BJ (cell line): Measurements from ENCODE around the gene MYO1A. TPM values are rescaled to one million over a fixed set of nuclear protein-coding genes. Genes with fewer than 3 reads are reported as not detected.

Experiments used
- CTCF ChIA-PET: fragments of 350-600 bp; formaldehyde crosslinking; extraction: SDS; loops from one replicate; lab custom pipeline; 2021; ENCODE audit warnings: antibody characterized with exemption, inconsistent platforms; lab: Yijun Ruan, JAX
- POLR2A ChIA-PET: fragments of 300-600 bp; sonication (Branson Sonifier 250); formaldehyde crosslinking; extraction: SDS; loops from one replicate; lab custom pipeline; 2021; ENCODE audit warnings: antibody characterized with exemption; lab: Charles Lee
- DNase-seq: peaks from one replicate; pipeline ENCODE4 v3.0.0-alpha.2; 2011; ENCODE audit warnings: low read depth
- H3K27me3 ChIP-seq: 2 replicates; pipeline ENCODE4 v1.6.0; 2011; ENCODE audit warnings: low read length; ENCODE audit not compliant: control insufficient read depth, insufficient read depth
- H3K36me3 ChIP-seq: 2 replicates; pipeline ENCODE4 v1.5.1; 2011; ENCODE audit warnings: low read length; ENCODE audit not compliant: control insufficient read depth, insufficient read depth
- H3K4me3 ChIP-seq: 2 replicates; pipeline ENCODE4 v1.5.1; 2011; ENCODE audit warnings: low read depth, mild to moderate bottlenecking, control low read depth, low read length
- CTCF ChIP-seq: IDR thresholded peaks from 2 replicates; pipeline ENCODE4 v1.5.1; 2011; ENCODE audit warnings: low read depth, mild to moderate bottlenecking, control low read depth, inconsistent platforms, low read length, moderate library complexity; ENCODE audit not compliant: insufficient read depth
- polyA plus RNA-seq: library from polyadenylated mRNA; depleted of rRNA; stranded (reverse); fragments of >200 nt; gene quantifications from 2 replicates; pipeline ENCODE4 v1.2.3, GENCODE V29; 2011

The MYO1A gene
- polyA plus RNA-seq, 1 experiment: 0.15 TPM

- H3K27me3 ChIP-seq: peaks cover 18% of the 10 kb centered on the region
- TF ChIP-seq CTCF: no peak
- no peak overlapping the region for H3K4me3 ChIP-seq
- no peaks in the 10 kb centered on the region for H3K36me3 ChIP-seq
- no peak for DNase-seq
- ChIA-PET POLR2A (no interaction called here), CTCF (interaction anchor here (1.4 kb wide), 1 partner anchor 9 kb away, joined by 4 read pairs; the partner anchor contains the start of gene MYO1A)
Observed at GRCh38 chr12:57040750-57041149, 9.2 kb downstream of the MYO1A start.

GRCh38 chr12:57040211-57040610 lies 9.7 kb downstream of the MYO1A start:
- ChIA-PET POLR2A (no interaction called here), CTCF (interaction anchor here (0.6 to 1.4 kb wide), 3 partner anchors 10 to 46 kb away, joined by 3 to 4 read pairs (median 3); partner anchors contain the start of gene MYO1A)
- Histone ChIP-seq H3K27me3 (peaks cover 18% of the 10 kb centered on the region), H3K4me3 (no peak overlapping the region), H3K36me3 (no peaks in the 10 kb centered on the region)
- DNase-seq: no peak
- TF ChIP-seq CTCF: no peak

- POLR2A ChIA-PET: no interaction called here
- H3K4me3 ChIP-seq: no peak overlapping the region
- no peak for TF ChIP-seq CTCF
- DNase-seq: no peak
- H3K27me3 ChIP-seq: peaks cover 20% of the 10 kb centered on the region
- H3K36me3 ChIP-seq: no peaks in the 10 kb centered on the region
- CTCF ChIA-PET: interaction anchor here (1.0 to 1.2 kb wide), 2 partner anchors 19 to 23 kb away, joined by 3 read pairs; no protein-coding TSS in a partner anchor
Observed at GRCh38 chr12:57039016-57039798, 10.7 kb downstream of the MYO1A start.

- H3K27me3 ChIP-seq: peaks cover 14% of the 10 kb centered on the region
- POLR2A ChIA-PET: no interaction called here
- no peak overlapping the region for H3K4me3 ChIP-seq
- no peaks in the 10 kb centered on the region for H3K36me3 ChIP-seq
- no peak for DNase-seq
- TF ChIP-seq CTCF: no peak
- CTCF ChIA-PET: interaction anchor here (0.8 to 1.8 kb wide), 3 partner anchors 12 to 51 kb away, joined by 3 to 4 read pairs (median 3); no protein-coding TSS in a partner anchor
Observed at GRCh38 chr12:57037264-57037663, 12.7 kb downstream of the MYO1A start.

- ChIA-PET POLR2A (no interaction called here), CTCF (interaction anchor here (1.3 to 2.2 kb wide), 4 partner anchors 10 to 27 kb away, joined by 3 to 5 read pairs (median 4); partner anchors contain the start of gene MYO1A)
- Histone ChIP-seq H3K27me3 (peaks cover 15% of the 10 kb centered on the region), H3K36me3 (no peaks in the 10 kb centered on the region), H3K4me3 (no peak overlapping the region)
- no peak for DNase-seq
- TF ChIP-seq CTCF: no peak
Observed at GRCh38 chr12:57033431-57033830, 16.5 kb downstream of the MYO1A start.
